K562 (cell line): ENCODE results near the gene B3GAT1.

Experiments used
- EWSR1 ChIP-seq: fragments of 450-650 bp; IDR thresholded peaks from 2 replicates; pipeline ENCODE4 v1.6.1; 2018; ENCODE audit warnings: borderline replicate concordance, mild to moderate bottlenecking, low read depth, moderate library complexity; ENCODE audit not compliant: partially characterized antibody
- MAFK ChIP-seq: IDR thresholded peaks from 2 replicates; pipeline ENCODE4 v1.6.1; 2011; ENCODE audit warnings: low read length, improper control_type of control experiment
- NFIC ChIP-seq: fragments of 450-650 bp; IDR thresholded peaks from 2 replicates; pipeline ENCODE4 v1.6.1; 2017; ENCODE audit warnings: mild to moderate bottlenecking, inconsistent platforms
- RBM22 ChIP-seq: fragments of 200-400 bp; formaldehyde crosslinking; IDR thresholded peaks from 2 replicates; pipeline ENCODE4 v1.6.1; 2018; ENCODE audit warnings: low read length, low read depth; ENCODE audit not compliant: poor library complexity, severe bottlenecking
- TAF9B ChIP-seq: fragments of 450-650 bp; IDR thresholded peaks from 2 replicates; pipeline ENCODE4 v1.6.1; 2018; ENCODE audit warnings: mild to moderate bottlenecking; ENCODE audit not compliant: partially characterized antibody
- TF ChIP-seq, protein P1 (sequence below), 3 experiments: IDR thresholded peaks in 2 of 3; conservative IDR thresholded peaks in 1 of 3; 2 replicates each; pipeline ENCODE4 v1.5.1; 2011 to 2012; ENCODE audit warnings: low read length in 3 of 3, mild to moderate bottlenecking in 3 of 3, control low read depth in 2 of 3, improper control_type of control experiment in 1 of 3, inconsistent platforms in 1 of 3, low read depth in 1 of 3, mixed read lengths in 1 of 3, moderate library complexity in 1 of 3; ENCODE audit not compliant: insufficient read depth in 2 of 3

DNA sequence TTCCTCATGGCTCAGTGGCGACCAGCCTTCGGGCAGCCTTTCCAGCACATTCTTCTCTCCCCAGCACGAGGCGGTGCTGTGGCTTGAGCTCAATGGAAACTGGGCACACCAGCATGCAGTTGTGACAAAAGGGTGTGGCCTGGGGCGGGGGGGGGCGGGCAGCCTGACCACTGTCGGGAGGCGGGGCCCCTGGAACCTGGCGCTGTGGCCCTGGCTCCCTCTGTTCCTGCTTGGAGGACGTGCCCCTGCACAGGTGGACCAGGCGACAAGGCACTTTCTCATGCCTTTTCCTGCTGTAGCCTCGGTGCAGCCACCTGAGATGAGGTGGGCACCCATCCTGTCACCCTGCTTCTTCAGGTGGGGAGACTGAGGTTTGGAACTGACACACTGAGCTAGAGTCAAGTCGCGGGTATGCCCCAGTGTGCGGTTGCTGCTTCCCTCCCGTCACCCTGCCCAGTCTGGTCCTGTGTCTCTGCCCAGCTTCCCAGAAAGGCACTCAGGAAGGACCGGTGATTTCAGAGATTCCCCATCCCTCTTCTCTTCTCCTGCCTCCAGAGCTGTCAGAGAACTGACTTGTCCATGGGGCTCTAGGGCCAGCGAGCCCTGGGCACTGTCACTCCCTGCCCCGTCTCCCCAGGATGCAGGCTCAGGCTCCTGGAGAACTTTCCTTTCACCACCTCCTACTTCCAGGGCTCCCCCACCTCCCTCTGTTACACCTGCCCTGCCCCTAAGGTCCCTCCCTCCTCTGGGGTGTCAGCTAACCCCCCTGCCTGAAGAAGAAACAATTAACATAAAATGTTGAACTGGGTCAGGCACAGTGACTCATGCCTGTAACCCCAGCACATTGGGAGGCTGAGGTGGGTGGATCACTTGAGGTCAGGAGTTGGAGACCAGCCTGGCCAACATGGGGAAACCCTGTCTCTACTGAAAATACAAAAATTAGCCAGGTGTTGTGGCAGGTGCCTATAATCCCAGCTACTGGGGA lies 9.9 kb downstream of the B3GAT1 start:
- TF ChIP-seq TAF9B (no peak), RBM22 (no peak), EWSR1 (no peak), MAFK (no peak), NFIC (no peak)
- TF ChIP-seq, protein P1, sequence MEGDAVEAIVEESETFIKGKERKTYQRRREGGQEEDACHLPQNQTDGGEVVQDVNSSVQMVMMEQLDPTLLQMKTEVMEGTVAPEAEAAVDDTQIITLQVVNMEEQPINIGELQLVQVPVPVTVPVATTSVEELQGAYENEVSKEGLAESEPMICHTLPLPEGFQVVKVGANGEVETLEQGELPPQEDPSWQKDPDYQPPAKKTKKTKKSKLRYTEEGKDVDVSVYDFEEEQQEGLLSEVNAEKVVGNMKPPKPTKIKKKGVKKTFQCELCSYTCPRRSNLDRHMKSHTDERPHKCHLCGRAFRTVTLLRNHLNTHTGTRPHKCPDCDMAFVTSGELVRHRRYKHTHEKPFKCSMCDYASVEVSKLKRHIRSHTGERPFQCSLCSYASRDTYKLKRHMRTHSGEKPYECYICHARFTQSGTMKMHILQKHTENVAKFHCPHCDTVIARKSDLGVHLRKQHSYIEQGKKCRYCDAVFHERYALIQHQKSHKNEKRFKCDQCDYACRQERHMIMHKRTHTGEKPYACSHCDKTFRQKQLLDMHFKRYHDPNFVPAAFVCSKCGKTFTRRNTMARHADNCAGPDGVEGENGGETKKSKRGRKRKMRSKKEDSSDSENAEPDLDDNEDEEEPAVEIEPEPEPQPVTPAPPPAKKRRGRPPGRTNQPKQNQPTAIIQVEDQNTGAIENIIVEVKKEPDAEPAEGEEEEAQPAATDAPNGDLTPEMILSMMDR (IDR thresholded peaks at IDR 0.05 in 2 of 3, conservative IDR thresholded peaks at IDR 0.05 in 1 of 3; ENCODE audit: insufficient read depth in 2 of 3, low read depth in 1 of 3, low read length in 3 of 3), result no peak
